Left lung (tissue), 10 donors: ENCODE data around the gene MUC4. TPM values are rescaled to one million over a fixed set of nuclear protein-coding genes. Genes with fewer than 3 reads are reported as not detected.

Experiments used
- ATAC-seq: fragments of 200-7000 bp; cut with Tn5 transposase; one replicate; pipeline ENCODE4 v1.9.1; 2020; ENCODE audit warnings: moderate library complexity
- DNase-seq, 4 donors: peaks; one replicate each; pipeline ENCODE4 v3.0.0-alpha.2; 2013 to 2020
- H3K27ac ChIP-seq, 2 donors: fragments of 200-600 bp; sonication (generic) in 1 of 2; one replicate each; pipeline versions ENCODE4 v1.5.0 to v1.8.0; 2020 to 2021
- H3K27me3 ChIP-seq, 2 donors: fragments of 200-600 bp; sonication (generic) in 1 of 2; one replicate each; pipeline versions ENCODE4 v1.5.0 to v1.8.0; 2020 to 2021
- H3K36me3 ChIP-seq, 2 donors: fragments of 200-600 bp; sonication (generic) in 1 of 2; one replicate each; pipeline versions ENCODE4 v1.5.0 to v1.8.0; 2020 to 2021
- H3K4me1 ChIP-seq, 2 donors: fragments of 200-600 bp; one replicate each; pipeline ENCODE4 v1.8.0; 2021
- H3K4me3 ChIP-seq, 2 donors: fragments of 200-600 bp; sonication (generic) in 1 of 2; one replicate each; pipeline versions ENCODE4 v1.5.0 to v1.8.0; 2020 to 2021; ENCODE audit warnings: mild to moderate bottlenecking in 1 of 2
- H3K9me3 ChIP-seq, 2 donors: fragments of 200-600 bp; sonication (generic) in 1 of 2; one replicate each; pipeline versions ENCODE4 v1.5.0 to v1.8.0; 2020 to 2021
- CTCF ChIP-seq, 2 donors: fragments of 200-600 bp; sonication (generic) in 1 of 2; IDR thresholded peaks; one replicate each; pipeline versions ENCODE4 v1.5.0 to v1.8.0; 2021; ENCODE audit warnings: antibody characterized with exemption in 2 of 2
- intact Hi-C, 2 donors: fragments of 100-400 bp; cut with DNase I; formaldehyde crosslinking; loops; one replicate each; pipeline versions ENCODE4 v1.11.2 to v1.14.2; 2022
- polyA plus RNA-seq, 6 donors: library from polyadenylated mRNA; unstranded; fragments of 120-200 nt; gene quantifications; one replicate each; pipeline ENCODE4 v1.2.1, GENCODE V29; 2013; ENCODE audit not compliant: insufficient read length in 6 of 6
- total RNA-seq, 2 donors: library from RNA; stranded (reverse); fragmentation: NEBNext Ultra II Directional; extraction: Animal tissue kit (Norgen Biotek cat#: 25700); gene quantifications; one replicate each; pipeline ENCODE4 v1.2.1, GENCODE V29; 2021
- donor health status: DM: no; HTN: yes; CAD: no.
- donor health status: DM: no; HTN: no; CAD: no.

The MUC4 gene
- total and polyA plus RNA-seq, 8 donors, result 0.35 to 12.8 (median 1.5) TPM

GRCh38 chr3:195709676-195710085, 102.0 kb downstream of the MUC4 start:
- Histone ChIP-seq H3K4me3 (no peak overlapping the region), H3K9me3 (no peaks in the 10 kb centered on the region), H3K27me3 (no peaks in the 10 kb centered on the region), H3K4me1 (no peaks in the 10 kb centered on the region), H3K27ac (no peak overlapping the region), H3K36me3 (peaks cover 0 to 25% of the 10 kb centered on the region in 2 donors)
- intact Hi-C loops, result no loop called here
- no peak for ATAC-seq
- TF ChIP-seq CTCF (IDR thresholded peaks at IDR 0.05), result no peak
- no peak for DNase-seq

GRCh38 chr3:195708626-195709481, 102.9 kb downstream of the MUC4 start:
- Histone ChIP-seq H3K27me3 (no peaks in the 10 kb centered on the region), H3K4me3 (no peak overlapping the region), H3K27ac (no peak overlapping the region), H3K9me3 (no peaks in the 10 kb centered on the region), H3K4me1 (no peaks in the 10 kb centered on the region), H3K36me3 (peaks cover 0 to 21% of the 10 kb centered on the region in 2 donors)
- TF ChIP-seq CTCF (IDR thresholded peaks at IDR 0.05), result no peak
- ATAC-seq, result no peak
- DNase-seq, result no peak
- intact Hi-C loops, result no loop called here

- intact Hi-C loops, result no loop called here
- Histone ChIP-seq H3K27me3 (no peaks in the 10 kb centered on the region), H3K9me3 (no peaks in the 10 kb centered on the region), H3K36me3 (peaks cover 0 to 21% of the 10 kb centered on the region in 2 donors), H3K27ac (no peak overlapping the region), H3K4me1 (no peaks in the 10 kb centered on the region), H3K4me3 (no peak overlapping the region)
- DNase-seq, result no peak
- TF ChIP-seq CTCF (IDR thresholded peaks at IDR 0.05), result no peak
- ATAC-seq, result no peak
These were observed 103.7 kb downstream of the MUC4 start for GRCh38 chr3:195708061-195708460.

- H3K27ac ChIP-seq, result no peak overlapping the region
- H3K36me3 ChIP-seq, result peaks cover 0 to 10% of the 10 kb centered on the region in 2 donors
- no peak for TF ChIP-seq CTCF (IDR thresholded peaks at IDR 0.05)
- no peaks in the 10 kb centered on the region for H3K4me1 ChIP-seq
- H3K4me3 ChIP-seq, result no peak overlapping the region
- H3K27me3 ChIP-seq, result no peaks in the 10 kb centered on the region
- no peaks in the 10 kb centered on the region for H3K9me3 ChIP-seq
- DNase-seq (peak in 1 of 4 donors; percentile 25), ATAC-seq (no peak)
- intact Hi-C loops, result no loop called here
These were observed 106.4 kb downstream of the MUC4 start for GRCh38 chr3:195705081-195705991.
